NB4 (cell line): Measurements from ENCODE around the gene KRT72.

Source experiments
- DNase-seq: peaks from one replicate; pipeline ENCODE4 v3.0.0; 2010; ENCODE audit warnings: low read depth
- H3K4me3 ChIP-seq: one replicate; pipeline ENCODE4 v1.5.1; 2011; ENCODE audit warnings: mild to moderate bottlenecking, low read depth, low read length, moderate library complexity
- MYC ChIP-seq: IDR thresholded peaks from 2 replicates; pipeline ENCODE4 v1.6.1; 2011; ENCODE audit warnings: low read depth, low read length
- POLR2A ChIP-seq: IDR thresholded peaks from 2 replicates; pipeline ENCODE4 v1.6.1; 2011; ENCODE audit warnings: mild to moderate bottlenecking; ENCODE audit not compliant: insufficient read length; ENCODE audit errors: extremely low read depth
- TF ChIP-seq, protein P1 (sequence below): IDR thresholded peaks from 2 replicates; pipeline ENCODE4 v1.6.1; 2011; ENCODE audit warnings: low read depth, low read length
- TF ChIP-seq, protein P2 (sequence below): IDR thresholded peaks from one replicate; pipeline ENCODE4 v1.5.1; 2012; ENCODE audit warnings: low read depth, low read length

The KRT72 gene

DNA sequence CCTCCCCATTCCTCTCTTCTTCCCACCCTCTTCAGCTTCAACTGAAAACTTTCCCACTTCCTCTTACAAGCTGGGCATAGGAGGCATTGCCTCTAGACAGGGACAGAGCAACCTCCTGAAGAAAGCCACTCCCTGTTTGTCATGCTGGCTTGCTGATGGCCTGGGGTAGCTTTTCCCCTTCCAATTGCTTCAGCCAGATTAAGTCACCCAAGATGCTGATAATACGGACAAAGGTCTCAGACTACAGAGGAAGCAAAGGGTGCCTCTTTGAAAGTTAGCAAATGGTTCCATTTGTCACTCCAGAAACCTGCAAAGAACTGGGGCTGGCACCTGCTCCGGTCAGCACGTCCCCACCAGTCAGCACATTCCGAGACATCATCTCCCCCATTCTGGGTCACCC, 44.7 kb upstream of the KRT72 start:
- no peak overlapping the region for H3K4me3 ChIP-seq
- peak; percentile 32 for DNase-seq
- TF ChIP-seq POLR2A = no peak
- TF ChIP-seq, protein P1, sequence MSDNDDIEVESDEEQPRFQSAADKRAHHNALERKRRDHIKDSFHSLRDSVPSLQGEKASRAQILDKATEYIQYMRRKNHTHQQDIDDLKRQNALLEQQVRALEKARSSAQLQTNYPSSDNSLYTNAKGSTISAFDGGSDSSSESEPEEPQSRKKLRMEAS = no peak
- no peak for TF ChIP-seq MYC
- TF ChIP-seq, protein P2, sequence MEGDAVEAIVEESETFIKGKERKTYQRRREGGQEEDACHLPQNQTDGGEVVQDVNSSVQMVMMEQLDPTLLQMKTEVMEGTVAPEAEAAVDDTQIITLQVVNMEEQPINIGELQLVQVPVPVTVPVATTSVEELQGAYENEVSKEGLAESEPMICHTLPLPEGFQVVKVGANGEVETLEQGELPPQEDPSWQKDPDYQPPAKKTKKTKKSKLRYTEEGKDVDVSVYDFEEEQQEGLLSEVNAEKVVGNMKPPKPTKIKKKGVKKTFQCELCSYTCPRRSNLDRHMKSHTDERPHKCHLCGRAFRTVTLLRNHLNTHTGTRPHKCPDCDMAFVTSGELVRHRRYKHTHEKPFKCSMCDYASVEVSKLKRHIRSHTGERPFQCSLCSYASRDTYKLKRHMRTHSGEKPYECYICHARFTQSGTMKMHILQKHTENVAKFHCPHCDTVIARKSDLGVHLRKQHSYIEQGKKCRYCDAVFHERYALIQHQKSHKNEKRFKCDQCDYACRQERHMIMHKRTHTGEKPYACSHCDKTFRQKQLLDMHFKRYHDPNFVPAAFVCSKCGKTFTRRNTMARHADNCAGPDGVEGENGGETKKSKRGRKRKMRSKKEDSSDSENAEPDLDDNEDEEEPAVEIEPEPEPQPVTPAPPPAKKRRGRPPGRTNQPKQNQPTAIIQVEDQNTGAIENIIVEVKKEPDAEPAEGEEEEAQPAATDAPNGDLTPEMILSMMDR = no peak

- DNase-seq = no peak
- no peak overlapping the region for H3K4me3 ChIP-seq
- TF ChIP-seq, protein P1 = no peak
- TF ChIP-seq MYC (no peak), POLR2A (no peak)
- TF ChIP-seq, protein P2 = no peak
Measured at GRCh38 chr12:52645120-52645761, 44.0 kb upstream of the KRT72 start.

- DNase-seq = no peak
- no peak overlapping the region for H3K4me3 ChIP-seq
- TF ChIP-seq, protein P2 = no peak
- TF ChIP-seq, protein P1 = no peak
- TF ChIP-seq POLR2A (no peak), MYC (no peak)
Measured at GRCh38 chr12:52644078-52644415, 42.8 kb upstream of the KRT72 start.

DNA sequence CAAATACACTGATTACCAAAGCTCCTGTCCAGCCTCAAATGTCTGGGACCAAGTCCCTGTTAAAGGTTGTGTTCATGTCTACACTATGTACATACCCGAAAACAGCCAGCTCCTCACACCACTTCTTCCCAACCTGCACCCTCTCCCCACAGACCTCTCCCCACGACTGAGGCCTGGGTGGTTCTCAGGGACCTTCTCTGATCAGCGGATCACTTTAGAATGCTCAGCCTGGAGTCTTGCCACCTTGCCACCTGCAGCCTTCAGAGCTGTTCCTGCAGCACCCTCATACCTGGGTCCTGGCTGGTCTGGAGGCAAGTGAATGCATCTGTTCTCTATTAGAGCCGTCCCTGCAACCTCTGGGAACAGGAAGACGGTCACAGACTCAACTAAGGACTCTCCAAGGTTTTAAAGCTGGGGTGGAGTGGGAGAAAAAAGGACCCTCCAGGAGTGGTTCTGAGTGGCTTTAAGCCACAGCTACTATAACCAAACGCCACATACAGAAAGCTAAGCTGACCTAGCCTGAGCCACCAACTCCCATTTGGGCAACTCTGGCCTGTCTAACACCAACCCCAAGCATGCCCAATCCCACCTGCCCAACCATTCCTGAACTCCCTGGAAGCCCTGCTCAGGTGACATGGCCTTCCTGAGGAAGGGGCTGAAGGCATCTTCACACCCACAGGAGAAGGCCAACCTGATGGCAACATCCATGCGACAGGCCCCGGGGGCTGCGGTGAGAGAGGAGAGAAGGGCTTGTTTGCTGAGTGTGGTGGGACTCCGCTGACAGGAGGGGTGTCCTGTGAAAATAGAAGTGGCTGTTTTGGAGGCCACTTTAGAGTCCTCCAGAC, 42.2 kb upstream of the KRT72 start:
- H3K4me3 ChIP-seq = no peak overlapping the region
- DNase-seq = no peak
- no peak for TF ChIP-seq MYC
- TF ChIP-seq, protein P1 = no peak
- no peak for TF ChIP-seq POLR2A
- TF ChIP-seq, protein P2 = no peak

GRCh38 chr12:52641468-52641867, 40.2 kb upstream of the KRT72 start:
- TF ChIP-seq POLR2A (no peak), MYC (no peak)
- TF ChIP-seq, protein P1 = no peak
- TF ChIP-seq, protein P2 = no peak
- DNase-seq = no peak
- H3K4me3 ChIP-seq = no peak overlapping the region
